ENCODE measurements around the gene PLCL2. TPM values are rescaled to one million over a fixed set of nuclear protein-coding genes. Genes with fewer than 3 reads are reported as not detected.

The PLCL2 gene
- total and polyA plus RNA-seq, 2 donors (not counting 3 experiments of a cell fraction or from before 2014, with no cell fraction given) = 2.3 to 10.7 TPM

DNA sequence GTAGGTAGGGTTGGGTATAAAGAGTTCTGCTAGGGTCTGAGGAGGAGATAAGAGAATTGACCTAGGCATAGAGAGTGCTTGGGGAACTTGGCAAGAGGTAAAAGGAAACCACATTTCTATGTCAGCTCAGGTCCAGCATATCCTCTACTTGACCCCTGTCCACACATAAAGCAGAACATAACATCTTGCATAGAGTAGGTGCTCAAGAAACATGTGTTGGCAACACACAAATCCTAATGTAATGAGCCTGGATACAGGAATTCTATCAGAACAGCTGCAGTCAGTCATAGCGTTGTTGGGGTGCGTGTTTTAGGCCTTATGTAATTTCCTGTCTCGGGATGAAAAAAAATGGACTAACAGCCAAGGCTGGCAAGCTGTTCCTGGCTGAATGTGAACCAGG, 35.0 kb upstream of the PLCL2 start:
- H2AFZ ChIP-seq (ENCODE audit: low read depth, low read length) = peak overlapping the region; percentile 37
- peak overlapping the region; percentile 8 for H3K9ac ChIP-seq (replicated peaks; ENCODE audit: extremely low read depth, insufficient read depth, low read length)
- no peaks in the 10 kb centered on the region for H3K9me1 ChIP-seq (replicated peaks; ENCODE audit: control insufficient read depth, extremely low read depth, insufficient read depth, low read length)
- peak overlapping the region; percentile 12 for H3K4me2 ChIP-seq (ENCODE audit: insufficient read depth, low read length)
- no peak for TF ChIP-seq POLR2AphosphoS5 (IDR thresholded peaks at IDR 0.05; ENCODE audit: insufficient read depth, low read depth, low read length)
- TF ChIP-seq FOS (IDR thresholded peaks at IDR 0.05; ENCODE audit: borderline replicate concordance, insufficient read depth, low read length) = peak; percentile 14
- TF ChIP-seq JUN (IDR thresholded peaks at IDR 0.05; ENCODE audit: borderline replicate concordance, insufficient read depth, insufficient read length, low read depth) = peak; percentile 84
- no peak for TF ChIP-seq POLR2A (IDR thresholded peaks at IDR 0.05; ENCODE audit: low read depth, low read length)
- TF ChIP-seq MYC (IDR thresholded peaks at IDR 0.05; ENCODE audit: low read depth, low read length) = no peak
- TF ChIP-seq MAX (IDR thresholded peaks at IDR 0.05; ENCODE audit: insufficient read depth, insufficient read length) = no peak
- H3K27ac ChIP-seq (ENCODE audit: insufficient read depth, low read depth, low read length) = peak overlapping the region; percentile 62
- ChIA-PET POLR2A (no interaction called here), CTCF (interaction anchor here (0.7 to 2.2 kb wide), 6 partner anchors 9 to 65 kb away, joined by 3 to 7 read pairs (median 6); no protein-coding TSS in a partner anchor)
- intact Hi-C loops (cut with micrococcal nuclease) = loop anchor here (1.0 kb wide), 1 partner anchor 36 kb away; no protein-coding TSS in a partner anchor
- H3K79me2 ChIP-seq (ENCODE audit: control insufficient read depth, insufficient read depth, low read length) = no peaks in the 10 kb centered on the region
- no peaks in the 10 kb centered on the region for H4K20me1 ChIP-seq (replicated peaks; ENCODE audit: control insufficient read depth, extremely low read depth, insufficient read depth, low read length)
- no peaks in the 10 kb centered on the region for H3K9me3 ChIP-seq (replicated peaks; ENCODE audit: control insufficient read depth, insufficient read depth, low read length)
- peak; percentile 81 for DNase-seq (ENCODE audit: low read depth, low spot score)
- H3K27me3 ChIP-seq (ENCODE audit: control insufficient read depth in 2 of 2, insufficient read depth in 2 of 2, low read length in 2 of 2) = no peaks in the 10 kb centered on the region
- H3K36me3 ChIP-seq (ENCODE audit: control insufficient read depth in 2 of 2, extremely low read depth in 1 of 2, insufficient read depth in 2 of 2, low read length in 2 of 2) = no peaks in the 10 kb centered on the region
- peak; percentile 96 for FAIRE-seq
- H3K4me3 ChIP-seq (replicated peaks in 1 of 3; ENCODE audit: insufficient read depth in 1 of 3, low read depth in 1 of 3, low read length in 3 of 3) = no peak overlapping the region
- H3K4me1 ChIP-seq (ENCODE audit: control insufficient read depth, extremely low read depth, insufficient read depth, low read length) = peaks cover 14% of the 10 kb centered on the region
- no TSS peak for BruUV-seq (replicated peaks)
- dilution Hi-C loops (cut with MboI; ENCODE audit: extremely low pct_ligation_motif_present, low sequenced_read_pairs) = no loop called here

DNA sequence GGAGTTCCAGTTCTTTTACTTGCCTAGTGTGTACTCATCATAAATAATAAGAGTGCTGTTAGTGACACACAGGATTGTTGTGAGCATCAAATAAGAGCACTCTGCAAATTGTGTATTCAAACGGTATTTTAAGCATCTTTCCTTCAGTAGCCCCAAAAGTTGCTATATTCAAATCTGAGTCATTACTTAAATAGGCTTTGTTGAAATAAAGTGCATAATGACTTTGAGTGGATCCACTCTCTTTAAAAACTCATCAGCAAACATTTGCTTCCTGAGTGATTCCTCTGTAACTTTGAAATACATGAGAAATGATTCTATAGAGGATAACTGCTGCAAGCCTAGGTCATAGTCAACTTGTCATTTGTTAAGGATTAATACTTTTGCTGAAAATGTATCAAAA, 29.3 kb upstream of the PLCL2 start:
- dilution Hi-C loops (cut with MboI; ENCODE audit: extremely low pct_ligation_motif_present, low sequenced_read_pairs) = no loop called here

More for the DNA sequence above, 29.3 kb upstream of the PLCL2 start:
- Histone ChIP-seq H3K4me2 (ENCODE audit: insufficient read depth, low read length) (no peak overlapping the region), H3K36me3 (ENCODE audit: control insufficient read depth in 2 of 2, extremely low read depth in 1 of 2, insufficient read depth in 2 of 2, low read length in 2 of 2) (no peaks in the 10 kb centered on the region), H3K9ac (replicated peaks; ENCODE audit: extremely low read depth, insufficient read depth, low read length) (no peak overlapping the region), H3K79me2 (ENCODE audit: control insufficient read depth, insufficient read depth, low read length) (no peaks in the 10 kb centered on the region), H2AFZ (ENCODE audit: low read depth, low read length) (no peak overlapping the region), H4K20me1 (replicated peaks; ENCODE audit: control insufficient read depth, extremely low read depth, insufficient read depth, low read length) (no peaks in the 10 kb centered on the region), H3K9me1 (replicated peaks; ENCODE audit: control insufficient read depth, extremely low read depth, insufficient read depth, low read length) (no peaks in the 10 kb centered on the region), H3K9me3 (replicated peaks; ENCODE audit: control insufficient read depth, insufficient read depth, low read length) (no peaks in the 10 kb centered on the region), H3K27ac (ENCODE audit: insufficient read depth, low read depth, low read length) (no peak overlapping the region), H3K4me3 (replicated peaks in 1 of 3; ENCODE audit: insufficient read depth in 1 of 3, low read depth in 1 of 3, low read length in 3 of 3) (no peak overlapping the region), H3K4me1 (ENCODE audit: control insufficient read depth, extremely low read depth, insufficient read depth, low read length) (no peaks in the 10 kb centered on the region), H3K27me3 (ENCODE audit: control insufficient read depth in 2 of 2, insufficient read depth in 2 of 2, low read length in 2 of 2) (no peaks in the 10 kb centered on the region)
- BruUV-seq (replicated peaks) = no TSS peak
- intact Hi-C loops (cut with micrococcal nuclease) = no loop called here
- no peak for TF ChIP-seq JUN (IDR thresholded peaks at IDR 0.05; ENCODE audit: borderline replicate concordance, insufficient read depth, insufficient read length, low read depth)
- TF ChIP-seq GATA2 (IDR thresholded peaks at IDR 0.05; ENCODE audit: insufficient read depth, insufficient read length, low read depth, low read length) = no peak
- TF ChIP-seq MYC (IDR thresholded peaks at IDR 0.05; ENCODE audit: low read depth, low read length) = no peak
- no peak for TF ChIP-seq FOS (IDR thresholded peaks at IDR 0.05; ENCODE audit: borderline replicate concordance, insufficient read depth, low read length)
- no peak for TF ChIP-seq POLR2AphosphoS5 (IDR thresholded peaks at IDR 0.05; ENCODE audit: insufficient read depth, low read depth, low read length)
- TF ChIP-seq POLR2A (IDR thresholded peaks at IDR 0.05; ENCODE audit: low read depth, low read length) = no peak
- TF ChIP-seq, protein P1, sequence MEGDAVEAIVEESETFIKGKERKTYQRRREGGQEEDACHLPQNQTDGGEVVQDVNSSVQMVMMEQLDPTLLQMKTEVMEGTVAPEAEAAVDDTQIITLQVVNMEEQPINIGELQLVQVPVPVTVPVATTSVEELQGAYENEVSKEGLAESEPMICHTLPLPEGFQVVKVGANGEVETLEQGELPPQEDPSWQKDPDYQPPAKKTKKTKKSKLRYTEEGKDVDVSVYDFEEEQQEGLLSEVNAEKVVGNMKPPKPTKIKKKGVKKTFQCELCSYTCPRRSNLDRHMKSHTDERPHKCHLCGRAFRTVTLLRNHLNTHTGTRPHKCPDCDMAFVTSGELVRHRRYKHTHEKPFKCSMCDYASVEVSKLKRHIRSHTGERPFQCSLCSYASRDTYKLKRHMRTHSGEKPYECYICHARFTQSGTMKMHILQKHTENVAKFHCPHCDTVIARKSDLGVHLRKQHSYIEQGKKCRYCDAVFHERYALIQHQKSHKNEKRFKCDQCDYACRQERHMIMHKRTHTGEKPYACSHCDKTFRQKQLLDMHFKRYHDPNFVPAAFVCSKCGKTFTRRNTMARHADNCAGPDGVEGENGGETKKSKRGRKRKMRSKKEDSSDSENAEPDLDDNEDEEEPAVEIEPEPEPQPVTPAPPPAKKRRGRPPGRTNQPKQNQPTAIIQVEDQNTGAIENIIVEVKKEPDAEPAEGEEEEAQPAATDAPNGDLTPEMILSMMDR (IDR thresholded peaks at IDR 0.05; ENCODE audit: extremely low read depth in 1 of 2, insufficient read depth in 1 of 2, low read depth in 1 of 2, low read length in 2 of 2) = no peak
- no peak for TF ChIP-seq MAX (IDR thresholded peaks at IDR 0.05; ENCODE audit: insufficient read depth, insufficient read length)
- no peak for TF ChIP-seq EZH2 (IDR thresholded peaks at IDR 0.05; ENCODE audit: borderline replicate concordance, low read depth, low read length, severe bottlenecking)
- ChIA-PET CTCF (no interaction called here), POLR2A (no interaction called here)
- FAIRE-seq = no peak
- DNase-seq (ENCODE audit: low read depth, low spot score) = no peak
